ENCODE results near the gene CBX3.
A peak's percentile ranks its signal among the peaks of the same experiment; 100 is the strongest.
"Not testable (repeated sequence)": the region's sequence is repeated elsewhere in the genome, so short reads cannot be mapped to it uniquely, and the experiment has no call there.

CBX3 gene

DNA sequence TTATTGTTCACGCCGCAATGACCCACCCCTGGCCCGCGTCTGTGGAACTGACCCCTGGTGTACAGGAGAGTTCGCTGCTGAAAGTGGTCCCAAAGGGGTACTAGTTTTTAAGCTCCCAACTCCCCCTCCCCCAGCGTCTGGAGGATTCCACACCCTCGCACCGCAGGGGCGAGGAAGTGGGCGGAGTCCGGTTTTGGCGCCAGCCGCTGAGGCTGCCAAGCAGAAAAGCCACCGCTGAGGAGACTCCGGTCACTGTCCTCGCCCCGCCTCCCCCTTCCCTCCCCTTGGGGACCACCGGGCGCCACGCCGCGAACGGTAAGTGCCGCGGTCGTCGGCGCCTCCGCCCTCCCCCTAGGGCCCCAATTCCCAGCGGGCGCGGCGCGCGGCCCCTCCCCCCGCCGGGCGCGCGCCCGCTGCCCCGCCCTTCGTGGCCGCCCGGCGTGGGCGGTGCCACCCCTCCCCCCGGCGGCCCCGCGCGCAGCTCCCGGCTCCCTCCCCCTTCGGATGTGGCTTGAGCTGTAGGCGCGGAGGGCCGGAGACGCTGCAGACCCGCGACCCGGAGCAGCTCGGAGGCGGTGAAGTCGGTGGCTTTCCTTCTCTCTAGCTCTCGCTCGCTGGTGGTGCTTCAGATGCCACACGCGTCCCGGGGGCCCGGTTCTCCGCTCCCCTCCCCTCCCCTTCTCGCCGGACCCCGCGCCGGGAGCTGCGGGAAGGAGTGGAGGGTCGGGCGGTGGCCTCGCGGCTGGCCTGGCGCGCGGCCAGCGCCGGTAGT lies at the start of gene CBX3:
Gene CBX3 (plus strand): TSS at position 499 of the 772 bp plus-strand sequence. CDS start 1,254 bp downstream, outside the sequence.
- peak; percentile 99 for DNase-seq

DNA sequence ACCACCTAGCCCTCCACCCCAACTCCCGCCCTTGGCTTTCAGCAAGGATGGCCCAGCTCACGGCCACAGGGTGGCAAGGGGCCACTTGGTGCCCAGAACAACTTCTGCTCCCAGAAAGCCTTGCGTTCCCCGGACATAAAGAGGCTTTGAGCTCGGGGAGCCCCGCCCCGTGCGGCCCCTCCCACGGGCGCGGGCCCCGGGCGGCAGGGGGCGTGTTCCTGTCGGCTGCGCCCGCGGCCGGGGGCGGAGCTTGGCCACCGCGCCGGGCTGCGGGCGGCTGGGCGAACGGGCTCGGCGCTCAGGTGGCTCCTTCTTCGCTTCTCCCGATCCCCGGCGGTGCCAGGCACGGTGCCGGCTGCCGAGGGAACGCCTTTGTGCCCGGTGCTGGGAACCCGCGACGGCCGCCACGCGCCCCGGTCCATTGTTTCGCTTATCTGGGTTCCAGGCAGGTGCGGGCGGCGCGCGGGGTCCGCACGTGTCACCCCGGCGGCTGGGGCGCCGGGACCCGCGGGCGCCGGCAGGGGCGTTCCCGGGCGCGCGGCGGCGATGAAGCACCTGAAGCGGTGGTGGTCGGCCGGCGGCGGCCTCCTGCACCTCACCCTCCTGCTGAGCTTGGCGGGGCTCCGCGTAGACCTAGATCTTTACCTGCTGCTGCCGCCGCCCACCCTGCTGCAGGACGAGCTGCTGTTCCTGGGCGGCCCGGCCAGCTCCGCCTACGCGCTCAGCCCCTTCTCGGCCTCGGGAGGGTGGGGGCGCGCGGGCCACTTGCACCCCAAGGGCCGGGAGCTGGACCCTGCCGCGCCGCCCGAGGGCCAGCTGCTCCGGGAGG lies 49.4 kb upstream of the CBX3 start, which contains the start of gene NFE2L3:
Gene NFE2L3 (plus strand): TSS at position 246 of the 829 bp plus-strand sequence. CDS start 301 bp downstream, at position 547.
- DNase-seq: peak; percentile 96

DNA sequence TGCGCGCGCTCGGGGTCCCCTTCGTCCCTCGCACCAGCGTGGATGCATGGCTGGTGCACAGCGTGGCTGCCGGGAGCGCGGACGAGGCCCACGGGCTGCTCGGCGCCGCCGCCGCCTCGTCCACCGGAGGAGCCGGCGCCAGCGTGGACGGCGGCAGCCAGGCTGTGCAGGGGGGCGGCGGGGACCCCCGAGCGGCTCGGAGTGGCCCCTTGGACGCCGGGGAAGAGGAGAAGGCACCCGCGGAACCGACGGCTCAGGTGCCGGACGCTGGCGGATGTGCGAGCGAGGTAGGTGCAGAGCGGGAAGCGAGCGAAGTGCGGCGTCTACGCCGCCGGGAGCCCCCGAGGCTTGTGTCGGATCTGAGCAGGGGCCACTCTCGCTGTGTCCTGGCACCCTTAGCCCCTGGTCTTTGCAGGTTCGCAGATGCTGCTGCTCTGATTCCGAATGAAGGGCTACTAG lies 48.7 kb upstream of the CBX3 start:
- DNase-seq: peak; percentile 79

DNA sequence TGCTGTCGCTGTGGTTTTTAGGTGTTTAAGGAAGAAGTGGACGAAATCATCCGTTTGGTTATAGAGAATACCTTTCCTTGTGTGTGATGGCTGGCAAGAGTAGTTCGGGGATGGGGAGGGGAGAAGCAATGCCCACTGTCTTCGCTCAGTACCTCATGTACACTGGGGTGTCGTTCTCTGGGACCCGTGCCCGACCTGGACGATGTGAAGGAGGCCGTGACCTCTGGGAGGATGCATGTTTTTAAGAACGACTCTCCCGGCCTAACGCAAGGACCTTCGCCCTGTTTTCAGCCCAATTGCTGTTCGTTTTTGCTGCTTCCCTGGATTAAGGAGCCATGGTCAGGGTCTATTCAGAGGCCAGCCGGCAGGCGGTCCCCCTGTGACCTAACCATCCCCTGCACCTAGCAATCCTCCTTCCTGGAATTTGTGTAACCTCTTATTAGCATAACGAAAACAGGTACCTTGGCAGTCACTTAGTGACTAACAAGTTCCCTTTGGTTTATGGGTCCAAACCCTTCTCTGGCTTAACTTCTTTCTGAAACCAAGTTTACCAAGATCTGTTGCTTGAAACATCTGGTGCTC lies 48.2 kb upstream of the CBX3 start:
- DNase-seq: no peak

DNA sequence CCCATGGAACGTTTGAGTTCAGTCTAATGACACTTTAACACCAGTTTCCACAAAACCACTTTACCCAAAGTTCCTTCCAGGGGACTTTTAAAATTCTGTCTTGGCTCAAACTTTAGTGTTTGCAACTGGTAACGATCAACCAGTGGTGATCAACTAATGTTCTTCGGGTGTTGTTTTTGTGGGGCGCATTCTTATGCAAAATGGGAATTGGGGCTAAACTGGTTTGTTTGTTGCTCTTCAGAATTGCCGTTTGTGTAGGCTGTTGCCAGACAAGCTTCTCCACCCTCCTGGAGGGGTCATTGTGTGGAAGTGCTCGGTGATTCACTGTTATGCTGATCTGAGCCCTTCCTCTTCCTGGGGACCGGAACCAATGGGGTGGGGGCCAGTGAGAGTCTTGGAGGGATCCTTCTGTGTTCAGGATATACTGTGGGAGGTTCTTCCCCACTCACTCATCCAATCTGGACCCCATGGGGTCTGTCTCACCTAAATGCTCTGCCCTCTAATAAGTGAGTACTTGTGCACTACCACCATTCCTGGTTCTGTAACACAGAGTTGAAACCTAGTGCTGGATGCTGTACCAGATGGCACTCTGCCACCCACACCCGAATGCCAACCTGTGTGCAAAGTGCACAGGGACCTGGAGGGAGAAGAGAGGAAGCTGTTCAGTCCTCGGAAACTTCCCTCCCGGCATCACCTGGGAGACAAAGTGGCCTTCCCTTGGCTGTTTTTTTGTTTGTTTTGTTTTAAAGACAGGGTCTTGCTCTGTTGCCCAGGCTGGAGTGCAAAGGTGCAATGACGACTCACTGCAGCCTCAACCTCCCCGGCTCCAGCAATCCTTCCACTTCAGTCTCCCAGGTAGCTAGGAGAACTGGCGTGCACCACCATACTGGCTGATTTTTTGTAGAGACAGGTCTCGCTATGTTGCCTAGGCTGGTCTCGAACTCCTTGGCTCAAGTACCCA lies 47.4 kb upstream of the CBX3 start:
- no peak for DNase-seq

DNA sequence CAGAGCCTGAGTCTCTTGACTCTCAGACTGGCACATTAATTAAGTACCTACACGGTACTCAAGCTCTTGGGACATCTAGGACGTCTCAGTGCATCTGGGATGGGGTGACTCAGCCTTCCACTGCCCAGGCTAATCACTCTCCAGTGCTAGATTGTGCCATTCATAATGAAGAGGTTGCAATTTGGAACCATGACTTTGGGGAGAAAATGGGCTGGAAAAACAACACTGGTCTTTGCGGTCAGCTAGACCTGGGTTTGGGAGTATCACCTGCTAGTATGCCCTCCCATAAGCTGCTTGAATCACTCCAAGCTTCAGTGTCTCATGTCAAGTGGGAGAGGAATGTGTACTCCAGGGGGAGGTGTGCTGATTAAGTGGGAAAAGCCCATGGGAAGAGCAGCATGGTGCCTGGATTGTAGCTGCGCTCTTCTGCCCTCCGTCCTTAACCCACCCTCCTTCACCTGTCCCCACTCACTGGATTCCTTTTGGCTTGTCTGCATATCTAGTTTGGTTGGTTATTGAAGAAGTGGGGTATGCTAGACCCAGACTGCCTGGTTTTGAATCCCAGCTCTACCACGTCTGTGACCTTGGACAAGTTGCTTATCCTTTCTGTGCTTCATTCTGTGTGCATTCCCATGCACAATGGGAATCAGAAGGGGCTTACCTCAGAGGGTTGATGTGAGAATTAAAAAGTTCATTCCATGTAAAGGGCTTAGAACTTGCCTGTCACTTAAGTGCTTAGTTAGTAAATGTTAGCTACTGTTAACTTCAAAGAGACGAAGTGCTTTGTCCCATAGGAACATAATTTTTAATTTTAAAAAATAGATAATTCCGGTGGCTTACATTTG lies 45.8 kb upstream of the CBX3 start:
- peak; percentile 56 for DNase-seq

DNA sequence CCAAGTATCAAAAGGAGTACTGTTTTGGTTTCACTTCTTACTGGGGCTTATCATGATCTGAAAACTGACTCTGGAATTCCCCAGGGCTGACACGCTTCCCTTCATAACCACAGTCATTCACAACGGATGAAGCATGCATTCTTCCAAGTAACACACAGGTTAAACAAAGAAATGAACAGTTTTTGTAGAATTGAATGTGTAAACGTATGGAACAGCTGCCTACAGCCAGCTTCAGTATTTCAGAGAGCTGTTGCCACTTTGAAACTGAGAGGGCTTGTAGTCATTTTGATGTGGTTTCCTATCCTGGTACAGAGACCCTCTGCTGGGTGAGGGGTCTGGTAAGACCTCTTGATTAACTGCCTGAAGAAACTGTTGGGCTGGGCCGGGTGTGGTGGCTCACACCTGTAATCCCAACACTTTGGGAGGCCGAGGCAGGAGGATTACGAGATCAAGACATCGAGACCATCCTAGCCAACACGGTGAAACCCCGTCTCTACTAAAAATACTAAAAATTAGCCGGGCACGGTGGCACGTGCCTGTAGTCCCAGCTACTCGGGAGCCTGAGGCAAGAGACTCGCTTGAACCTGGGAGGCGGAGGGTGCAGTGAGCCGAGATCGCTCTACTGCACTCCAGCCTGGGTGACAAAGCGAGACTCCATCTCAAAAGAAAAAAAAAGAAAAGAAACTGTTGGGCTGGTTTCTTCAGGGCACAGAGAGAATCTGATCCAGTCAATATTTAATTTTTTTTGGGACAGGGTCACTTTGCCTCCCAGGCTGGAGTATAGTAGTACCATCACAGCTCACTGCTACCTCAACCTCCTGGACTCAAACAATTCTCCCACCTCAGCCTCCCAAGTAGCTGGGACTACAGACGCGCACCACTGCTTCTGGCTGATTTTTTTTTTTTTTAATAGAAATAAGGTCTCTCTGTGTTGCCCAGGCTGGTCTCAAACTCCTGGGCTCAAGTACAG lies 44.8 kb upstream of the CBX3 start:
- DNase-seq: peak; percentile 71

DNA sequence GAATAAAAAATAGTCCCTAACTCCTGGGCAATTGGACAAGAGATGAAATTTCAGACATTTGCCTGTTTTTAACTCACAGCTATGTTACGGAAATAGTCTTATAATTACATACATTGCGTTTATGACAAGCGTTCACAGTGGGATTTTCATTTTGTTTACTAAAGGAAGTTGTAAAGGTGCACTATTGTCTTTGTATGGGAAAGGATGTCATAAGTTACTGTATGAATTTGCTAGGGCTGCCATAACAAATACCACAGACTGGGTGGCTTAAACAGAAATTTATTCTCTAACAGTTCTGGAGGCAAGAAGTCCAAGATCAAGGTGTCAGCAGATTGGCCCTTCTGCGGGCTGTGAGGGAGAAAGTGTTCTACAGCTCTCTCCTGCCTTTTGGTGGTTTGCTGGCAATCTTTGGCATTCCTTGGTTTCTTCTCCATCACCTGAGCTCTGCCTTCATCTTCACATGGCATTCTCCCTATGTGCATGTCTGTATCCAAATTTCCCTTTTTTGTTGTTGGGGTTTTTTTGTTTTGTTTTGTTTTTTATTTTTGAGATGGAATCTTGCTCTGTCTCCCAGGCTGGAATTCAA lies 43.9 kb upstream of the CBX3 start:
- DNase-seq: no peak

DNA sequence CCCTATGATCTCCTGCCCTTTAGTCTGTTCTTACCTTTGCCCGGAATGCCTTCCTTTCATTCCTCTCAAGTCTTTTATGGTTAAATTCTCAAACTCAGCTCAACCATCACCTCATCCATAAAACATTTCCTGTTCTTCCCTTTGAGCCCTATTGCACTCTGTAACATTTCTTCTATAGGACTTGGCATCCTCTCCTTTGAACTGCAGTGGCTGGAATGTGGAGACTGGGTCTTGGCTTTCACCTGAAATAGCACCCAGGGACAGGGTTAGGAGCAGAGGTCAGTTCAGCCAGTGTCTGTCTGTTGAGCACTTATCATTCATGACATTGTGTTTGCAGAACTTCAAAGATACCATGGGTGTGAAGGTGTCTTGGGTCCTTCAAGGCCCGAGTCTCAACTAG lies 42.3 kb upstream of the CBX3 start:
- DNase-seq: no peak

DNA sequence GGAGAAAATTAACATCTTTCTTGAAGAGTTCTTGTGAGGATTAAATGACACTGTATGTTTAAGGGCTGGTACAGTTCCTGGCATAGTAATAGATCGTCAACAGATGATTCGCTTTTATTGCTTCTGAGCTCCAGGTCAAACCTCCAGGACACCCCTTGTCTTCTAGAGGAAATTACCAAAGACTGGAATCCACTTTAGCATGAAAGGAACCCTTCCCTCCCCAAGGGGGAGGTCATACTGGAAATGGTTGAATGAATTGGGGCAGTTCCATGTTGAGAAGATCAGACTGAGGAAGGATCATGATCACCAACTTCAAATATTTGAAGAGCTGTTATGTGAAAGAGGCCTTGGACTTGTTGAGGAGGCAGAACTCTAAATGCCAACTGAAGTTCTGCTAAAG lies 40.6 kb upstream of the CBX3 start:
- no peak for DNase-seq

DNA sequence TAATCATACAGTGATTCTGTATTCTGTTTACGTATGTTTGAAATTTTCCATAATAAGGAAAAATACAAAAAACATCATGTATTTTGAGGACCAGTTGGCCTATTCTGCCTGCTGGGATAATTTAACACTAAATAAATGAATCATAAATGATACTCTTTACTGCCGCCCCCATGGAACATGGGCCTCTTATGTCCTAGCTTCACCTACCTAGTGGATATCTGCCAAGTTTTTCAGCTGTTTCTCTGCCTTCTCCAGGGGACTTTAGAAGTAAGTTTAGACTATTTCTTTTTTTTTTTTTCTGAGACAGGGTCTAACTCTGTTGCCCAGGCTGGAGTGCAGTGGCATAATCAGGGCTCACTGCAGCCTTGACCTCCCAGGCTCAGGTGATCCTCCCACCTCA lies 39.1 kb upstream of the CBX3 start:
- DNase-seq: no peak

DNA sequence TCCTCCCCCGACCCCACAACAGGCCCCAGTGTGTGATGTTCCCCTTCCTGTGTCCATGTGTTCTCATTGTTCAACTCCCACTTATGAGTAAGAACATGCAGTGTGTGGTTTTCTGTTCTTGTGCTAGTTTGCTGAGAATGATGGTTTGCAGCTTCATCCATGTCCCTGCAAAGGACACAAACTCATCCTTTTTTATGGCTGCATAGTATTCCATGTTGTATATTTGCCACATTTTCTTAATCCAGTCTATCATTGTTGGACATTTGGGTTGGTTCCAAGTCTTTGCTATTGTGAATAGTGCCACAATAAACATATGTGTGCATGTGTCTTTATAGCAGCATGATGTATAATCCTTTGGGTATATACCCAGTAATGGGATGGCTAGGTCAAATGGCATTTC lies 37.7 kb upstream of the CBX3 start:
- DNase-seq: not testable (repeated sequence)

DNA sequence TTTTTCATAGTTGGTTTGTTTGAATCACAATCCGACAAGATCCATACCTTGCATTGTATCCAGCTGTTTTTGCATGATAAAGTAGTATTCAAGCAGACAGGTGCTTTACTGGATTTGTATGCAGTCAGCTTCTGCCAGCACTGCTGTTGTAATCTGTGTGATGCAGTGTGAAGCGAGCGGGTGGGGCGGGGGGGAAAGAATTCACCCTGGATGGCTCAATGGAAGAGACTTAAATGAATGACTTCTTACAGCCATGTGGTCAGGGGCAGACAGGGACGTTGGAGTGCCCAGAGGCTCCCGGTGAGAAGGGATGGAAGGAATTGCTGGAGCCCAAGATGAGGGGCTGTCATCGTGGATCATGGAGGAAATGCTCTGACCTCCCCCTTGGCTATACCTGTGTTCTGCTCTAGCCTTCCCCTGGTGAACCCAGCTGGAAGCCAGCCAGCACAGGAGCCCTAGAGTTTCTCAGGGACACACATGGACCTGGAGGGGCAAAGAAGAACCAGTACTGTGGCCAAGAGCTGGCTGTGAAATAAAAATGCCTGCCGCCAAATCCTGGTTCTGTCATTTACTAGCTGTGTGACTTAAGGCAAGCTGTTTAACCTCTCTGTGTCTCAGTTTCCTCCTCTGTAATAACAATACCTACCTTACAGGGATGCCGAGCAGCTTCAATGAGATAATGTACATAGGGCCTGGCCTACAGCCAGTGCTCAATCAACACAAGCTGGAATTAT lies 35.4 kb upstream of the CBX3 start:
- DNase-seq: no peak

DNA sequence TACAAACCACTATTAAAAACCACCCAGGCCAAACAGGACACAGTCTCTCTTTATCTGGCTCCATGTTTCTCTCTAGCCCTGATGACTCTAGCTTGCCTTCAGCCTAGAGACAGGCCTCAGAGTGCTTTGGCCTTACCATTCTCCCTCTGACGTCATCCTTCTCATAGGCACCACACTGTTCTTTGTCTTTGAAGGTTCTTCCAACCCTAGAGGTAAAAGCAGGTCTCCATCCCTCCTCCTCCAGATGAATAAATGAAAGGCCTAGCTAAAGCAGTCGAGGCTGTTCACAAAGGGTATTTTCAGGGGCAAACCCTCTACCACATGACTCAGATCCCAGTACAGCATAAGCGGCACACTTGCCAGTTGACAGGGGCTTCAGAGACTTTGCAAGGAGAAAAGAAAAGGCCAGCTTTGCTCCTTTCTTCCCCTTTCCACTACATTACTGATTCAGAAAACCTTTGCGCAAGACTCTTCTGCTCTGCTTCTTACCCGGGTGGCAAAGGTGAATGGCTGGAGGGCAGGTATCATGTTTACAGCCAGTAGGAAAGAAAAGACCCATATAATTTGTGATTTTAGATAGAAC lies 34.8 kb upstream of the CBX3 start:
- peak; percentile 35 for DNase-seq

DNA sequence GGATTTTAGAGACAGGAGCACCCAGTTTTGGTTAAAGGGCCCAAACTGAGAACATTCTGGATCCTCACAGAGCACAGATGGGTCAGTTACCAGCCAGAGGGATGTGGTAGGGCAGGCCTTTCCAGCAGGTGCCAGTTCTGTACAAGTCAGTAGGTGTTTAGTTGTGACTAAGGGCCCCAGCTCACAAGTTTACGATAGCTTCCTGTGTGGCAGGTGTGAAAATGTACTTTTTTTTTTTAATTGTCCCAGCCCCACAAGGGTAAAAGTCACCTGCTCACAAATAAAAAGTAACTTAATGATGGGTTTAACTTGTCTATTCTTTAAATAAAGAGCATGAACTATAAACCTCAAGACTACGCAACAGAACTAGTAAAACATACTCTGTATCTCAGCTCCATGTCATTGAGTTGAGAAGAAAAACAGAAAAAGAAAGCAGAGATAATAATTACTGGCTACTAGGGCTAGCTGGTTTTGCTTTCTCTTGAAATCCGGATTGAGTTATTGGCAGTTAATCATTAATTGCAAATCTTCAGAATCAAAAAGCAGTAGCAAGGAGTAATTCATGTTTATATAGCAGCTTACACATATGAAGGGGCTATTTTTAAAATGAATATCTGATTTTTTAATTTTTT lies 34.1 kb upstream of the CBX3 start:
- peak; percentile 68 for DNase-seq

DNA sequence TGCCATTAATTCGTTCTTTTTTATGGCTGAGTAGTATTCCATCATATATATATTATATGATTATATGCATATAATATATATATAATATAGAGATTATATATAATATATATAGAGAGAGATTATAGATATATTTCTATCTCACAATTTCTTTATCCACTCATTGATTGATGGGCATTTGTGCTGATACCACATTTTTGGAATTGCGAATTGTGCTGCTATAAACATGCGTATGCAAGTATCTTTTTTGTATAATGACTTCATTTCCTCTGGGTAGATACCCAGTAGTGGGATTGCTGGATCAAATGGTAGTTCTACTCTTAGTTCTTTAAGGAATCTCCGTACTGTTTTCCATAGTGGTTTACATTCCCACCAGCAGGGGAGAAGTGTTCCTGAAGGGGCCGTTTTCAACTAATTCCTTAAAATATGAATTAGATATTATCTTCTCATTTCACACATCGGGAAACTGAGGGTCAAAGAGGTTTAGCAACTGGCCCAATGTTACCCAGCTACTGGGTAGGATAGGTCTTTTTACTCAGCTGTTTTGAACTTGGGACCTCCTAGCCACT lies 33.0 kb upstream of the CBX3 start:
- no peak for DNase-seq

DNA sequence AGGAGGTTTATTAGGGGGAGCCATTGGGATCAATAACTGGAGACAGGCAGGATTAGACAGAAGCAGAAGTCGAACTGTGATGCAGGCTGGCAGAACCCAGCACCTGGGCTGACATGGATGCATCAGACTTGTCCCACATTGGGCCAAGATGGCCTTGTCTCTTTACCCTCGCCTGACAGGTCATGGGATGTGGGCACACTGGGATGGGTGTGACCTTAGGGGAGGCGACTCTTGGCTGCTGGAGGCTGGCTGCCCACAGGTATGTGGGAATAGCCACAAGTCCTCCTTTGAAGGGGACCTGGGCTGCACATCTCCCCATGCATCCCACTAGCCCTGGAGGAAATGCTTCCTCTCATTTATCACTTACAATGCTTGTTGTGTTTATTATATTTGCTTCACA lies 32.3 kb upstream of the CBX3 start:
- DNase-seq: no peak

DNA sequence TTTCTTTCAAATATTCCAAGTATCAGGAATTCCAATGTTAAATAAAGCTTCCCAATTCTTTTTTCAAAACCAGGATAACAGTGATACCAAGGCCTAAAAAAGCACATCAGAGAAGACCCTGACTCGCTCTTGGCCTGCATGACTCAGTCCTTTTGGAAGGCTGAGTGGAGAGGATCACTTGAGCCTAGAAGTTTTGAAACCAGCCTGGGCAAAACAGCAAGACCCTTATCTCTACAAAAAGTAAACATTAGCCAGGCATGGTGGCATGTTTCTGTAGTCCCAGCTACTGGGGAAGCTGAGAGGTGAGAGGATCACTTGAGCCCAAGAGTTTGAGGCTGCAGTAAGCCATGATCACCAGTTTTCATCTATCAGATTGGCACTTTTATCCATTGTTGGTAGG lies 30.9 kb upstream of the CBX3 start:
- no peak for DNase-seq
